Endothelial cell (in vitro differentiated cells): ENCODE data around the gene METAP2. TPM values are rescaled to one million over a fixed set of nuclear protein-coding genes. Genes with fewer than 3 reads are reported as not detected.

Source experiments
- DNase-seq: peaks from one replicate; pipeline ENCODE4 v3.0.0; 2021; ENCODE audit warnings: low spot score
- H3K27ac Mint-ChIP-seq: one replicate; pipeline ENCODE4 v1.8.0; 2021; ENCODE audit warnings: mixed read lengths, inconsistent platforms; ENCODE audit not compliant: unreplicated experiment
- H3K27me3 Mint-ChIP-seq: one replicate; pipeline ENCODE4 v1.8.0; 2021; ENCODE audit warnings: mild to moderate bottlenecking, moderate library complexity, mixed read lengths, inconsistent platforms; ENCODE audit not compliant: unreplicated experiment
- H3K36me3 Mint-ChIP-seq: one replicate; pipeline ENCODE4 v1.8.0; 2021; ENCODE audit warnings: mild to moderate bottlenecking, low read depth, mixed read lengths, inconsistent platforms; ENCODE audit not compliant: unreplicated experiment
- H3K4me1 Mint-ChIP-seq: one replicate; pipeline ENCODE4 v1.8.0; 2021; ENCODE audit warnings: mild to moderate bottlenecking, mixed read lengths, inconsistent platforms; ENCODE audit not compliant: unreplicated experiment
- H3K4me3 Mint-ChIP-seq: one replicate; pipeline ENCODE4 v1.8.0; 2021; ENCODE audit warnings: mild to moderate bottlenecking, mixed read lengths, inconsistent platforms; ENCODE audit not compliant: unreplicated experiment
- H3K9me3 Mint-ChIP-seq: one replicate; pipeline ENCODE4 v1.8.0; 2021; ENCODE audit warnings: mixed read lengths, inconsistent platforms; ENCODE audit not compliant: unreplicated experiment
- total RNA-seq: library from RNA; stranded (reverse); fragmentation: NEBNext Ultra II Directional; extraction: Animal tissue kit (Norgen Biotek cat#: 25700); gene quantifications from one replicate; pipeline ENCODE4 v1.2.1, GENCODE V29; 2021; ENCODE audit not compliant: unreplicated experiment
- TF ChIP-seq, protein P1 (sequence below): fragments of 200-600 bp; sonication (generic); IDR thresholded peaks from one replicate; pipeline ENCODE4 v1.5.0; 2021; ENCODE audit warnings: antibody characterized with exemption; ENCODE audit not compliant: unreplicated experiment

Gene METAP2
- total RNA-seq, 1 donor from 2014 or later, result 69.6 TPM

GRCh38 chr12:95458761-95459160 lies 15.2 kb upstream of the METAP2 start:
- Mint-ChIP-seq H3K27me3 (peaks cover 2% of the 10 kb centered on the region), H3K36me3 (peaks cover 19% of the 10 kb centered on the region), H3K9me3 (no peaks in the 10 kb centered on the region), H3K27ac (no peak overlapping the region), H3K4me1 (no peaks in the 10 kb centered on the region), H3K4me3 (no peak overlapping the region)
- TF ChIP-seq, protein P1, sequence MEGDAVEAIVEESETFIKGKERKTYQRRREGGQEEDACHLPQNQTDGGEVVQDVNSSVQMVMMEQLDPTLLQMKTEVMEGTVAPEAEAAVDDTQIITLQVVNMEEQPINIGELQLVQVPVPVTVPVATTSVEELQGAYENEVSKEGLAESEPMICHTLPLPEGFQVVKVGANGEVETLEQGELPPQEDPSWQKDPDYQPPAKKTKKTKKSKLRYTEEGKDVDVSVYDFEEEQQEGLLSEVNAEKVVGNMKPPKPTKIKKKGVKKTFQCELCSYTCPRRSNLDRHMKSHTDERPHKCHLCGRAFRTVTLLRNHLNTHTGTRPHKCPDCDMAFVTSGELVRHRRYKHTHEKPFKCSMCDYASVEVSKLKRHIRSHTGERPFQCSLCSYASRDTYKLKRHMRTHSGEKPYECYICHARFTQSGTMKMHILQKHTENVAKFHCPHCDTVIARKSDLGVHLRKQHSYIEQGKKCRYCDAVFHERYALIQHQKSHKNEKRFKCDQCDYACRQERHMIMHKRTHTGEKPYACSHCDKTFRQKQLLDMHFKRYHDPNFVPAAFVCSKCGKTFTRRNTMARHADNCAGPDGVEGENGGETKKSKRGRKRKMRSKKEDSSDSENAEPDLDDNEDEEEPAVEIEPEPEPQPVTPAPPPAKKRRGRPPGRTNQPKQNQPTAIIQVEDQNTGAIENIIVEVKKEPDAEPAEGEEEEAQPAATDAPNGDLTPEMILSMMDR, result no peak
- no peak for DNase-seq

DNA sequence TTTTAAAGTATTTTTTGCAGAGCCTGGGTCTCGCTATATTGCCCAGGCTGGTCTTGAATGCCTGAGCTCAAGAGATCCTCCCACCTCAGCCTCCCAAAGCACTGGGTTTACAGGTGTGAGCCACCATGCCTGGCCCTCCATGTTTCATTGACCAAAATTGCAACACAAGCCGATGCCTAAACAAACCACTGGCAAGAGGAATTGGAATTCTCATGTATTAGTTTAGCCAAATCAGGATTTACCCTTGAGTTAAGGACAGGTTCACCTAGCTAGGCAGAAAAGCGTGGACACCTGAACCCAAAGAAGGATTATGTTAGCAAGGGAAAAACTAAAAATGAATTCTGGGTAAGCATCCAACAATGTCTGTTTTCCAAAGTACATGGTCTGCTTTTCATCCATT lies 14.6 kb upstream of the METAP2 start:
- TF ChIP-seq, protein P1, result no peak
- no peak for DNase-seq
- no peaks in the 10 kb centered on the region for H3K9me3 Mint-ChIP-seq
- H3K36me3 Mint-ChIP-seq, result peaks cover 19% of the 10 kb centered on the region
- no peak overlapping the region for H3K4me3 Mint-ChIP-seq
- no peaks in the 10 kb centered on the region for H3K4me1 Mint-ChIP-seq
- peaks cover 2% of the 10 kb centered on the region for H3K27me3 Mint-ChIP-seq
- no peak overlapping the region for H3K27ac Mint-ChIP-seq

DNA sequence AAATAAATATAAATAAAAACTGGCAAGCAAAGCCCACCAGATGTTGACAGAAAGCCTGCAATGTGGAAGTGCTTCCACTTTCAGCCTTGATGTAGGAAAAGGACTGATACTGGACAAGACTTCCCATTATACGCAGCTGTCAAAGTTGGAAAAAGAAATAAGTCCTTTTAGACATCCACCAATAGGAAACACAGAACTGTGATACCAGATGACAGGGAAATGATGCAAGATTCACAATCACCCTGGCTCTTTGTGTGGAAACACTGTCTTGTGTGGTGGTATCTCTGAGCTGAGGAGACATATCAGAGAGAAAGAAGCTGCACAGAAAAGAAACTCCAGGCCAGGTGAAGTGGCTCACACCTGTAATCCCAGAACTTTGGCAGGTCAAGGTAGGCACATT lies 13.8 kb upstream of the METAP2 start:
- no peaks in the 10 kb centered on the region for H3K9me3 Mint-ChIP-seq
- H3K27me3 Mint-ChIP-seq, result peaks cover 2% of the 10 kb centered on the region
- H3K36me3 Mint-ChIP-seq, result peaks cover 19% of the 10 kb centered on the region
- no peak overlapping the region for H3K4me3 Mint-ChIP-seq
- DNase-seq, result no peak
- no peak overlapping the region for H3K27ac Mint-ChIP-seq
- H3K4me1 Mint-ChIP-seq, result no peaks in the 10 kb centered on the region
- TF ChIP-seq, protein P1, result no peak

- no peaks in the 10 kb centered on the region for H3K9me3 Mint-ChIP-seq
- H3K36me3 Mint-ChIP-seq, result peaks cover 15% of the 10 kb centered on the region
- no peak for DNase-seq
- H3K27ac Mint-ChIP-seq, result no peak overlapping the region
- TF ChIP-seq, protein P1, result no peak
- peaks cover 2% of the 10 kb centered on the region for H3K27me3 Mint-ChIP-seq
- H3K4me1 Mint-ChIP-seq, result no peaks in the 10 kb centered on the region
- H3K4me3 Mint-ChIP-seq, result no peak overlapping the region
These were observed 13.1 kb upstream of the METAP2 start for GRCh38 chr12:95460896-95461295.

GRCh38 chr12:95462081-95462480 lies 11.9 kb upstream of the METAP2 start:
- H3K36me3 Mint-ChIP-seq, result peaks cover 12% of the 10 kb centered on the region
- H3K9me3 Mint-ChIP-seq, result no peaks in the 10 kb centered on the region
- H3K4me1 Mint-ChIP-seq, result no peaks in the 10 kb centered on the region
- H3K27ac Mint-ChIP-seq, result no peak overlapping the region
- DNase-seq, result no peak
- peaks cover 5% of the 10 kb centered on the region for H3K27me3 Mint-ChIP-seq
- TF ChIP-seq, protein P1, result no peak
- no peak overlapping the region for H3K4me3 Mint-ChIP-seq
